Fibroblast of lung (primary cell): Measurements from ENCODE around the gene TXNDC11.

Experiments
- CTCF ChIP-seq, 2 donors: IDR thresholded peaks in 1 of 2; conservative IDR thresholded peaks in 1 of 2; 1 replicate in 1 of 2; 2 replicates in 1 of 2; pipeline ENCODE4 v1.5.1; 2011 to 2012; ENCODE audit warnings: low read length in 2 of 2, control low read depth in 1 of 2, inconsistent platforms in 1 of 2, low read depth in 1 of 2, mild to moderate bottlenecking in 1 of 2
- EZH2 ChIP-seq: IDR thresholded peaks from 2 replicates; pipeline ENCODE4 v1.5.1; 2012; ENCODE audit warnings: low read length, control low read depth, mild to moderate bottlenecking; ENCODE audit errors: missing control alignments

- TF ChIP-seq CTCF (conservative IDR thresholded peaks at IDR 0.05 in 1 of 2, IDR thresholded peaks at IDR 0.05 in 1 of 2; ENCODE audit: low read depth in 1 of 2, low read length in 2 of 2) (no peak), EZH2 (no peak)
These were observed 83.6 kb downstream of the TXNDC11 start for GRCh38 chr16:11658896-11659708.
